Fibroblast of villous mesenchyme (primary cell): Measurements from ENCODE around the gene DLX2. TPM values are rescaled to one million over a fixed set of nuclear protein-coding genes. Genes with fewer than 3 reads are reported as not detected.
A peak's percentile ranks its signal among the peaks of the same experiment; 100 is the strongest.

Experiments used
- DNase-seq: peaks from one replicate; pipeline ENCODE4 v3.0.0-alpha.2; 2010; ENCODE audit warnings: low read depth
- H3K4me3 ChIP-seq: 2 replicates; pipeline ENCODE4 v1.5.1; 2011; ENCODE audit warnings: low read depth, mild to moderate bottlenecking, low read length
- total RNA-seq: library from RNA; depleted of rRNA; stranded (reverse); fragments of >200 nt; gene quantifications from 2 replicates; pipeline ENCODE4 v1.2.3, GENCODE V29; 2012
- TF ChIP-seq, protein P1 (sequence below): IDR thresholded peaks from 2 replicates; pipeline ENCODE4 v1.5.1; 2012; ENCODE audit warnings: low read depth, mild to moderate bottlenecking, low read length; ENCODE audit not compliant: insufficient read depth

Gene DLX2
- total RNA-seq, 1 donor: under 0.01 TPM

- DNase-seq: no peak
- H3K4me3 ChIP-seq: no peak overlapping the region
- TF ChIP-seq, protein P1, sequence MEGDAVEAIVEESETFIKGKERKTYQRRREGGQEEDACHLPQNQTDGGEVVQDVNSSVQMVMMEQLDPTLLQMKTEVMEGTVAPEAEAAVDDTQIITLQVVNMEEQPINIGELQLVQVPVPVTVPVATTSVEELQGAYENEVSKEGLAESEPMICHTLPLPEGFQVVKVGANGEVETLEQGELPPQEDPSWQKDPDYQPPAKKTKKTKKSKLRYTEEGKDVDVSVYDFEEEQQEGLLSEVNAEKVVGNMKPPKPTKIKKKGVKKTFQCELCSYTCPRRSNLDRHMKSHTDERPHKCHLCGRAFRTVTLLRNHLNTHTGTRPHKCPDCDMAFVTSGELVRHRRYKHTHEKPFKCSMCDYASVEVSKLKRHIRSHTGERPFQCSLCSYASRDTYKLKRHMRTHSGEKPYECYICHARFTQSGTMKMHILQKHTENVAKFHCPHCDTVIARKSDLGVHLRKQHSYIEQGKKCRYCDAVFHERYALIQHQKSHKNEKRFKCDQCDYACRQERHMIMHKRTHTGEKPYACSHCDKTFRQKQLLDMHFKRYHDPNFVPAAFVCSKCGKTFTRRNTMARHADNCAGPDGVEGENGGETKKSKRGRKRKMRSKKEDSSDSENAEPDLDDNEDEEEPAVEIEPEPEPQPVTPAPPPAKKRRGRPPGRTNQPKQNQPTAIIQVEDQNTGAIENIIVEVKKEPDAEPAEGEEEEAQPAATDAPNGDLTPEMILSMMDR: no peak
These were observed 1.5 kb downstream of the DLX2 start for GRCh38 chr2:172100935-172101820.

DNA sequence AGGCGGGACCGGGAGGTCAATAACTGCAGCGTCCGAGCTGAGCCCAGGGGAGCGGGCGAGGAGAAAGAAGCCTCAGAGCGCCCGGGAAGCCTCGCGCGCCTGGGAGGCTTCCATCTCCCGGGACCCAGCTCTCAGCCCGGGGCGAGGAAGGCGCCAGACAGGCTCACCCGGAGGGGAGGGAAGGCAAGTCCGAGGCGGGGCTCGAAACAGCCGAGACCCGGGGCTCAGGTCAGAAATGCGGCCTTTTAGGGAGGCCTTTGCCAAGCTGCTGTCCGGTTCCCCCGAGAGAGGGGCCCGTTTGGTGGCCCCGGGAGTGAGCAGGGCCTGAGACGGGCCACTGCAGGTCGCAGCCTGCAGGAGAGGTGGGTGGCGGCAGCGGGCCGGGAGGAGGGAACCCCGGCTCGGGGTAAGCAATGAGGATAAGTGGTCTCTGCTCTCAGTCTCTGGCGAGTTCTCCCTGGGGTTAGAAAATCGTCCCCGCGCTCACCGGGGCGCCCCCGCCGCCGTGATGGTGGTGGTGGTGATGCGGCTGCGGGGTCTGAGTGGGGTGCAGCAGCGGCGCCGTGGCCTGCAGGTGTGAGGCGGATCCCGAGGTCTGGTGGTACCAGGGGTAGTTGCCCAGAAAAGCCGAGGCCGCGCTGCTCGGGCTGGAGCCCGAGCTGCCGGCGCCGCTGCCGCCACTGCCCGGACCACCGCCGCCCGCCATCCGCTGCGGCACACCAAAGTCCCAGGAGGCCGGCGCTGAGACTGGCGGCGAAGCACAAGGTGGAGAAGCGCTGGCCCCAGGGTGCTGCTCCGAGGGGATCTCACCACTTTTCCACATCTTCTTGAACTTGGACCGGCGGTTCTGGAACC lies 2.4 kb downstream of the DLX2 start:
- TF ChIP-seq, protein P1: no peak
- DNase-seq: no peak
- H3K4me3 ChIP-seq: no peak overlapping the region

GRCh38 chr2:172099472-172100079 lies 3.1 kb downstream of the DLX2 start:
- TF ChIP-seq, protein P1: no peak
- DNase-seq: no peak
- H3K4me3 ChIP-seq: peak overlapping the region; percentile 47

GRCh38 chr2:172098650-172099471 lies 3.8 kb downstream of the DLX2 start:
- peak overlapping the region; percentile 47 for H3K4me3 ChIP-seq
- DNase-seq: peak; percentile 37
- TF ChIP-seq, protein P1: no peak

GRCh38 chr2:172098287-172098649 lies 4.4 kb downstream of the DLX2 start:
- no peak for DNase-seq
- TF ChIP-seq, protein P1: no peak
- no peak overlapping the region for H3K4me3 ChIP-seq

- DNase-seq: no peak
- H3K4me3 ChIP-seq: no peak overlapping the region
- TF ChIP-seq, protein P1: no peak
These were observed 5.1 kb downstream of the DLX2 start for GRCh38 chr2:172097557-172098131.
